ENCODE measurements around the gene VPS4A.
A peak's percentile ranks its signal among the peaks of the same experiment; 100 is the strongest.

The VPS4A gene

GRCh38 chr16:69334696-69335095, 23.5 kb downstream of the VPS4A start:
- TF ChIP-seq TCF12 (IDR thresholded peaks at IDR 0.05; ENCODE audit: low read depth) (no peak), CREB1 (IDR thresholded peaks at IDR 0.05; ENCODE audit: low read depth) (no peak), REST (IDR thresholded peaks at IDR 0.05; ENCODE audit: low read depth) (no peak), FOXM1 (IDR thresholded peaks at IDR 0.05; ENCODE audit: borderline replicate concordance, low read depth) (no peak), NFIC (IDR thresholded peaks at IDR 0.05) (no peak), CEBPB (IDR thresholded peaks at IDR 0.05) (no peak), TEAD4 (IDR thresholded peaks at IDR 0.05) (no peak), YY1 (IDR thresholded peaks at IDR 0.05; ENCODE audit: low read depth) (no peak), TAF1 (IDR thresholded peaks at IDR 0.05; ENCODE audit: low read depth) (no peak), EP300 (IDR thresholded peaks at IDR 0.05; ENCODE audit: borderline replicate concordance) (no peak), ZBTB7A (IDR thresholded peaks at IDR 0.05; ENCODE audit: low read depth) (no peak), RAD21 (IDR thresholded peaks at IDR 0.05; ENCODE audit: low read depth) (no peak)

- no peak for TF ChIP-seq ZBTB7A (IDR thresholded peaks at IDR 0.05; ENCODE audit: low read depth)
- no peak for TF ChIP-seq USF1 (IDR thresholded peaks at IDR 0.05)
- TF ChIP-seq RAD21 (IDR thresholded peaks at IDR 0.05; ENCODE audit: low read depth): no peak
- no peak for TF ChIP-seq TCF12 (IDR thresholded peaks at IDR 0.05; ENCODE audit: low read depth)
- TF ChIP-seq EP300 (IDR thresholded peaks at IDR 0.05; ENCODE audit: borderline replicate concordance): no peak
- no peak for TF ChIP-seq YY1 (IDR thresholded peaks at IDR 0.05; ENCODE audit: low read depth)
- no peak for TF ChIP-seq CREB1 (IDR thresholded peaks at IDR 0.05; ENCODE audit: low read depth)
- TF ChIP-seq TAF1 (IDR thresholded peaks at IDR 0.05; ENCODE audit: low read depth): no peak
- no peak for TF ChIP-seq NFIC (IDR thresholded peaks at IDR 0.05)
- TF ChIP-seq REST (IDR thresholded peaks at IDR 0.05; ENCODE audit: low read depth): no peak
- no peak; the same call in 1 of the 2 replicates for TF ChIP-seq MAX (IDR thresholded peaks at IDR 0.05)
- TF ChIP-seq CEBPB (IDR thresholded peaks at IDR 0.05): no peak
- TF ChIP-seq FOXM1 (IDR thresholded peaks at IDR 0.05; ENCODE audit: borderline replicate concordance, low read depth): no peak
- no peak for TF ChIP-seq EGR1 (IDR thresholded peaks at IDR 0.05)
- TF ChIP-seq TEAD4 (IDR thresholded peaks at IDR 0.05): no peak
Observed at GRCh38 chr16:69338557-69339288, 27.6 kb downstream of the VPS4A start.

- peak; percentile 51 for TF ChIP-seq USF1 (IDR thresholded peaks at IDR 0.05)
- TF ChIP-seq TAF1 (IDR thresholded peaks at IDR 0.05; ENCODE audit: low read depth): peak; percentile 98
- peak; percentile 91 for TF ChIP-seq MAX (IDR thresholded peaks at IDR 0.05)
- TF ChIP-seq EGR1 (IDR thresholded peaks at IDR 0.05): 0 out of 2 replicates have a peak, but pooled peaks have one; percentile 6
- no peak for TF ChIP-seq NFIC (IDR thresholded peaks at IDR 0.05)
- no peak for TF ChIP-seq REST (IDR thresholded peaks at IDR 0.05; ENCODE audit: low read depth)
- peak; percentile 96 for TF ChIP-seq YY1 (IDR thresholded peaks at IDR 0.05; ENCODE audit: low read depth)
- no peak for TF ChIP-seq TCF12 (IDR thresholded peaks at IDR 0.05; ENCODE audit: low read depth)
- TF ChIP-seq CREB1 (IDR thresholded peaks at IDR 0.05; ENCODE audit: low read depth): peak; percentile 75
- no peak for TF ChIP-seq EP300 (IDR thresholded peaks at IDR 0.05; ENCODE audit: borderline replicate concordance)
Observed at GRCh38 chr16:69339289-69340094, 28.3 kb downstream of the VPS4A start, which contains the start of the genes COG8 and NIP7. Gene COG8, minus strand, starts transcription at chr16:69339564. Its CDS starts 12 bp downstream, at chr16:69339552. Gene NIP7, plus strand, starts transcription at chr16:69339772. Its CDS starts 58 bp downstream, at chr16:69339830.
